ENCODE measurements around the gene MIF4GD. TPM values are rescaled to one million over a fixed set of nuclear protein-coding genes. Genes with fewer than 3 reads are reported as not detected.
A peak's percentile ranks its signal among the peaks of the same experiment; 100 is the strongest.

Gene MIF4GD
- total RNA-seq, result 10 to 100 TPM; 42.4 to 52.0 (median 44.8) TPM

DNA sequence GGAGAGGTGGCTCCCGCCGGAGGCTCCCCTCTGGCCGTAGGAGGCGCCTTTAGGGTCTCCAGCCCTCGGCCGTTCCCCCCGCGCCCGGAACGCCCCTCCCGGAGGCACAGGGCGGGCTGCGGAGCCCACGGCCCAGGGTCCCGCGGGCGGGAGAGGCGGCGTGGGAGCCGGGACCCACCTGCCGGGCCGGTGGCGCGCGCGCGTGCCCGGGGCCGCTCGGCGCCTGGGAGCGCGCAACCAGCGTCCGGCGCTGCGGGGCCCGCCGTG is at the start of gene MIF4GD:
Gene MIF4GD (minus strand): TSS at position 266 of the 267 bp plus-strand sequence. CDS start 1,036 bp downstream, outside the sequence.
- peaks cover 0 to 4% (median 0%) of the 10 kb centered on the region in 4 donors for H3K27me3 ChIP-seq
- no peak for DNase-seq (ENCODE audit: extremely low spot score)
- H3K4me1 ChIP-seq, result peaks cover 27 to 57% (median 43%) of the 10 kb centered on the region in 4 donors
- 1% methylated on average over 14 of the region's 39 CpGs for WGBS
- H3K36me3 ChIP-seq, result peaks cover 6 to 25% (median 15%) of the 10 kb centered on the region in 4 donors
- intact Hi-C loops (cut with DNase I), result loop anchor here (5.0 kb wide), 1 partner anchor 136 kb away; the partner anchor contains the start of gene GRB2
- peak within 1 kb of the TSS; percentile 96 to 98 (median 97) for H3K27ac ChIP-seq (replicated peaks in 1 of 4)
- H3K4me3 ChIP-seq, result peak within 1 kb of the TSS; percentile 88 to 90 (median 90)
- TF ChIP-seq POLR2AphosphoS5 (IDR thresholded peaks at IDR 0.05), result peak in 1 of 2 donors; percentile 49
- no peak for TF ChIP-seq EP300 (IDR thresholded peaks at IDR 0.05)
- TF ChIP-seq POLR2A (IDR thresholded peaks at IDR 0.05; ENCODE audit: low read depth), result peak; percentile 49
- no peak for TF ChIP-seq CTCF (IDR thresholded peaks at IDR 0.05)
- no peaks in the 10 kb centered on the region for H3K9me3 ChIP-seq

DNA sequence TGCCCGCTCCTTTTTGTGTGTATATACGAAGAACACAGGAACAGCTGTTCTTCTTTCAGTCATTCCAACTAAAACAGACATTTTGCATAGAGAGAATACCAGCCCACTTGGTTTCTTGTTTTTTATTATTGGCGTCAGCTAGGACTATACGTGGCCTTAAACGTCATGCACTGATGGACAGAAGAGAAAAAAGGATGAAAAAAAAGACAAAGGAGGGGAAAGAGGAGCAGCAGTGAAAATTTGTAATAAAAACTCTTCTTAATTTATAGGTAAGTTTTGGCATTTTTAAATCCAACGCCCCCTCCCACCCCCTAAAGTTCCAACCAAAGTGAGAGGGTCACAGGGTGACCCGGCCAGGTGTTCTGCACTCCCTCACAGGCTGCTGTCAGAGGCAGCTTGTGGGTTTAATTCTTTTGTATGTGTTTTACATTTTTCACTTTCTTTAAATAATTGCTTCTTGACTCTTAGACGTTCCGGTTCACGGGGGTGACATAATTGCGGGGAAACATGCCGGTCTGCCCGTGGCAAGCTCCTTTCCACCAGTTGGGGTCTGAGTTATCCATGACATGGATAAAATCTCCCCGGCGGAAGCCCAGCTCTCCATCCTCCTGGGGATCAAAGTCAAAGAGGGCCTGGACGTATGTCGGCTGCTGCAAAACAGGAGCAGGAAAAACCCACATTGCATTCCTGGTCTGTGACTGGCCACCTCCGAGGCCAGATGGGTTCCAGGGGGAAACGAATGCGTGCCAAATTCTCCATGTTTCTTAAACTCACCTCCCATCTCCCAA is 49.1 kb upstream of the MIF4GD start:
- Histone ChIP-seq H3K4me3 (no peak overlapping the region), H3K4me1 (peaks cover 6 to 19% (median 15%) of the 10 kb centered on the region in 4 donors), H3K36me3 (peaks cover 19 to 60% (median 53%) of the 10 kb centered on the region in 4 donors), H3K9me3 (no peaks in the 10 kb centered on the region), H3K27me3 (no peaks in the 10 kb centered on the region), H3K27ac (replicated peaks in 1 of 4) (peak overlapping the region in 1 of 4 donors; percentile 27)
- WGBS, result 68% methylated on average over 20 of the region's 20 CpGs
- no peak for DNase-seq (ENCODE audit: extremely low spot score)
- TF ChIP-seq CTCF (IDR thresholded peaks at IDR 0.05) (no peak), EP300 (IDR thresholded peaks at IDR 0.05) (no peak), POLR2A (IDR thresholded peaks at IDR 0.05; ENCODE audit: low read depth) (no peak), POLR2AphosphoS5 (IDR thresholded peaks at IDR 0.05) (no peak)
- intact Hi-C loops (cut with DNase I), result loop anchor here (10.0 kb wide), 1 partner anchor 265 kb away; the partner anchor contains the start of gene MYO15B

DNA sequence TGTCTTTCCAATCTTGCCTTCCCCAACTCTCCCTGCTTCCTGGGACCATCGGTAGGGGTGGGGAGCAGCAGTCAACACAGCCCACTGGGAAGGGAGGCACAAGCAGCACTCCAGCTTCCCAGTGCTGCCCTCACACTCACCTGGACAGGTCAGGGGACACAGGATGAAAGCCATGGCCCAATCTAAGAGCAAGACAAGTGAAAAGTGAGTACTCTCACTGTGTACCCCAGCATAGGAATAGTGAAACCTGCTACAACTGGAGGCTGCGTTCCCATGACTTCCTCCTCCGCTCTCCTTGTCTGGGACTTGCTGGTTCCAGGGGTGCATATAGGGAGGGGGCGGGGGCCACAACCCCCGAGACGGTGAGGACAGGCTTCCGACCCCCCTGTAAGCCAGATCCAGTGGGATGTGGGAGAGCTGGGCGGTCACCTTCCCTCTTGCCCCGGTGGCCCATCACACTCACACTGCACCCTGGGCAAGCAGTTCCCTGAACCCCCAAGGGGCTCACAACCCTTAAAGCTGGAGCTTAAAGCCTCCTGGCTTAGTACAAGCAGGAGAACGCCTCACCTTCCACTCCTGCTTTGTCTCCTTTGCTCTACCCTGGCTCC is 47.7 kb upstream of the MIF4GD start:
- peaks cover 19 to 53% (median 47%) of the 10 kb centered on the region in 4 donors for H3K36me3 ChIP-seq
- intact Hi-C loops (cut with DNase I), result no loop called here
- no peaks in the 10 kb centered on the region for H3K27me3 ChIP-seq
- H3K4me1 ChIP-seq, result peaks cover 6 to 13% (median 9%) of the 10 kb centered on the region in 4 donors
- H3K4me3 ChIP-seq, result no peak overlapping the region
- no peak for TF ChIP-seq CTCF (IDR thresholded peaks at IDR 0.05)
- TF ChIP-seq EP300 (IDR thresholded peaks at IDR 0.05), result no peak
- TF ChIP-seq POLR2A (IDR thresholded peaks at IDR 0.05; ENCODE audit: low read depth), result no peak
- TF ChIP-seq POLR2AphosphoS5 (IDR thresholded peaks at IDR 0.05), result no peak
- 87% methylated on average over 10 of the region's 10 CpGs for WGBS
- no peak for DNase-seq (ENCODE audit: extremely low spot score)
- peak overlapping the region in 1 of 4 donors; percentile 3 for H3K27ac ChIP-seq (replicated peaks in 1 of 4)
- H3K9me3 ChIP-seq, result no peaks in the 10 kb centered on the region

- H3K36me3 ChIP-seq, result peaks cover 19 to 53% (median 44%) of the 10 kb centered on the region in 4 donors
- peak overlapping the region in 1 of 4 donors; percentile 3 for H3K27ac ChIP-seq (replicated peaks in 1 of 4)
- intact Hi-C loops (cut with DNase I), result no loop called here
- 73% methylated on average over 10 of the region's 10 CpGs for WGBS
- H3K27me3 ChIP-seq, result no peaks in the 10 kb centered on the region
- no peak for DNase-seq (ENCODE audit: extremely low spot score)
- peaks cover 1 to 9% (median 5%) of the 10 kb centered on the region in 4 donors for H3K4me1 ChIP-seq
- TF ChIP-seq EP300 (IDR thresholded peaks at IDR 0.05), result no peak
- TF ChIP-seq POLR2A (IDR thresholded peaks at IDR 0.05; ENCODE audit: low read depth), result no peak
- TF ChIP-seq CTCF (IDR thresholded peaks at IDR 0.05), result no peak
- no peak for TF ChIP-seq POLR2AphosphoS5 (IDR thresholded peaks at IDR 0.05)
- no peaks in the 10 kb centered on the region for H3K9me3 ChIP-seq
- H3K4me3 ChIP-seq, result no peak overlapping the region
Measured at GRCh38 chr17:75318211-75318610, 47.2 kb upstream of the MIF4GD start.
